Endothelial cell of umbilical vein (primary cell): ENCODE results near the gene UNC45A. TPM values are rescaled to one million over a fixed set of nuclear protein-coding genes. Genes with fewer than 3 reads are reported as not detected.

Experiments
- BruUV-seq: library from RNA; stranded (reverse); fragments of 400-500 nt; replicated peaks from 2 replicates; lab custom pipeline; 2021; lab: Mats Ljungman, UMichigan
- CTCF ChIA-PET: fragments of 300-600, 350-600 bp; sonication (Branson Sonifier 250); formaldehyde crosslinking; loops from one replicate; lab custom pipeline; 2021; ENCODE audit warnings: antibody characterized with exemption, inconsistent platforms; lab: Charles Lee
- POLR2A ChIA-PET: fragments of 300-600, 350-600 bp; sonication (Branson Sonifier 250); formaldehyde crosslinking; loops from one replicate; lab custom pipeline; 2021; ENCODE audit warnings: antibody characterized with exemption, inconsistent platforms; lab: Charles Lee
- DNase-seq: peaks from one replicate; pipeline ENCODE4 v3.0.0-alpha.2; 2011; ENCODE audit warnings: low read depth, low spot score
- FAIRE-seq: peaks from 2 replicates; lab custom pipeline; 2011; peaks lifted over from hg19 to GRCh38; lab: Jason Lieb, UNC
- H2AFZ ChIP-seq: 2 replicates; pipeline ENCODE4 v1.6.0; 2012; ENCODE audit warnings: low read depth, low read length, control low read depth, inconsistent platforms
- H3K27ac ChIP-seq: 2 replicates; pipeline ENCODE4 v1.5.1; 2011; ENCODE audit warnings: low read depth, mild to moderate bottlenecking, control low read depth, low read length, moderate library complexity; ENCODE audit not compliant: insufficient read depth
- H3K27me3 ChIP-seq, 2 experiments: 2 replicates each; pipeline versions ENCODE4 v1.6.0 to v1.6.1; 2011; ENCODE audit warnings: low read length in 2 of 2, mixed read lengths in 1 of 2; ENCODE audit not compliant: control insufficient read depth in 2 of 2, insufficient read depth in 2 of 2
- H3K36me3 ChIP-seq, 2 experiments: 2 replicates in 1 of 2; 3 replicates in 1 of 2; pipeline ENCODE4 v1.5.1; 2011; ENCODE audit warnings: low read length in 2 of 2, mild to moderate bottlenecking in 1 of 2, moderate library complexity in 1 of 2; ENCODE audit not compliant: control insufficient read depth in 2 of 2, insufficient read depth in 2 of 2; ENCODE audit errors: extremely low read depth in 1 of 2
- H3K4me1 ChIP-seq: 3 replicates; pipeline ENCODE4 v1.5.1; 2011; ENCODE audit warnings: mild to moderate bottlenecking, low read length; ENCODE audit not compliant: control insufficient read depth, insufficient read depth; ENCODE audit errors: extremely low read depth
- H3K4me2 ChIP-seq: 2 replicates; pipeline ENCODE4 v1.6.1; 2011; ENCODE audit warnings: low read length, control low read depth, mixed read lengths; ENCODE audit not compliant: insufficient read depth
- H3K4me3 ChIP-seq, 3 experiments: fragments of 200-600 bp in 1 of 3; sonication (generic), shearing (Covaris generic) in 1 of 3; replicated peaks in 1 of 3; 2 replicates each; pipeline ENCODE4 v1.5.1; 2011 to 2016; ENCODE audit warnings: control low read depth in 3 of 3, low read length in 3 of 3, mild to moderate bottlenecking in 2 of 3, inconsistent platforms in 1 of 3, low read depth in 1 of 3, moderate library complexity in 1 of 3; ENCODE audit not compliant: insufficient read depth in 1 of 3
- H3K79me2 ChIP-seq: 2 replicates; pipeline ENCODE4 v1.6.0; 2012; ENCODE audit warnings: low read length, inconsistent platforms; ENCODE audit not compliant: control insufficient read depth, insufficient read depth
- H3K9ac ChIP-seq: replicated peaks from 2 replicates; pipeline ENCODE3; 2011; ENCODE audit warnings: low read length, control low read depth; ENCODE audit not compliant: insufficient read depth; ENCODE audit errors: extremely low read depth
- H3K9me1 ChIP-seq: replicated peaks from 3 replicates; pipeline ENCODE4 v1.6.0; 2011; ENCODE audit warnings: mild to moderate bottlenecking, low read length; ENCODE audit not compliant: control insufficient read depth, insufficient read depth; ENCODE audit errors: extremely low read depth
- H3K9me3 ChIP-seq: replicated peaks from 2 replicates; pipeline ENCODE4 v1.5.1; 2012; ENCODE audit warnings: low read length, inconsistent platforms; ENCODE audit not compliant: control insufficient read depth, insufficient read depth
- H4K20me1 ChIP-seq: replicated peaks from 2 replicates; pipeline ENCODE3; 2011; ENCODE audit warnings: mild to moderate bottlenecking, low read length; ENCODE audit not compliant: control insufficient read depth, insufficient read depth; ENCODE audit errors: extremely low read depth
- EZH2 ChIP-seq: IDR thresholded peaks from 2 replicates; pipeline ENCODE4 v1.6.1; 2012; ENCODE audit warnings: borderline replicate concordance, low read depth, mild to moderate bottlenecking, moderate library complexity, low read length, inconsistent platforms; ENCODE audit not compliant: severe bottlenecking
- FOS ChIP-seq: IDR thresholded peaks from 2 replicates; pipeline ENCODE4 v1.6.1; 2011; ENCODE audit warnings: mild to moderate bottlenecking, low read length, moderate library complexity, borderline replicate concordance; ENCODE audit not compliant: insufficient read depth
- GATA2 ChIP-seq: IDR thresholded peaks from 2 replicates; pipeline ENCODE4 v1.7.0; 2011; ENCODE audit warnings: low read depth, mild to moderate bottlenecking, moderate library complexity, mixed read lengths, low read length; ENCODE audit not compliant: insufficient read length, insufficient read depth
- JUN ChIP-seq: IDR thresholded peaks from 2 replicates; pipeline ENCODE4 v1.6.1; 2011; ENCODE audit warnings: borderline replicate concordance, low read depth; ENCODE audit not compliant: insufficient read length, insufficient read depth
- MYC ChIP-seq: IDR thresholded peaks from one replicate; pipeline ENCODE4 v1.6.1; 2011; ENCODE audit warnings: mild to moderate bottlenecking, low read depth, low read length
- POLR2A ChIP-seq: IDR thresholded peaks from 2 replicates; pipeline ENCODE4 v1.6.1; 2012; ENCODE audit warnings: low read depth, mild to moderate bottlenecking, control low read depth, low read length
- POLR2AphosphoS5 ChIP-seq: IDR thresholded peaks from 2 replicates; pipeline ENCODE4 v1.6.1; 2012; ENCODE audit warnings: low read depth, mild to moderate bottlenecking, control low read depth, low read length, moderate library complexity; ENCODE audit not compliant: insufficient read depth
- dilution Hi-C: fragments of 300-500 bp; cut with MboI; formaldehyde crosslinking; loops from one replicate; pipeline ENCODE4 v1.15.0; 2019; ENCODE audit warnings: low sequenced_read_pairs; ENCODE audit not compliant: extremely low pct_ligation_motif_present
- intact Hi-C: fragments of 100-400 bp; cut with micrococcal nuclease; formaldehyde crosslinking; loops from one replicate; pipeline ENCODE4 v1.10.0; 2022
- polyA plus RNA-seq, 4 experiments: library from polyadenylated mRNA; depleted of rRNA in 3 of 4; stranded (reverse) in 3 of 4; unstranded in 1 of 4; fragments of >200 nt; gene quantifications; 2 replicates each; pipeline versions ENCODE4 v1.2.1 to v1.2.3, GENCODE V29; 2011 to 2012; ENCODE audit warnings: missing spikeins in 1 of 4
- total RNA-seq: library from RNA; stranded (reverse); gene quantifications from 2 replicates; pipeline ENCODE4 v1.2.3, GENCODE V29; 2021
- TF ChIP-seq, protein P1 (sequence below): IDR thresholded peaks from 2 replicates; pipeline ENCODE4 v1.6.1; 2011; ENCODE audit not compliant: insufficient read depth, insufficient read length
- TF ChIP-seq, protein P2 (sequence below), 2 donors: IDR thresholded peaks; 1 replicate in 1 of 2; 2 replicates in 1 of 2; pipeline ENCODE4 v1.5.1; 2011; ENCODE audit warnings: low read length in 2 of 2, mild to moderate bottlenecking in 2 of 2, moderate library complexity in 2 of 2, control low read depth in 1 of 2, inconsistent platforms in 1 of 2, low read depth in 1 of 2; ENCODE audit not compliant: insufficient read depth in 1 of 2; ENCODE audit errors: extremely low read depth in 1 of 2

The UNC45A gene
- total and polyA plus RNA-seq, 2 donors (not counting 3 experiments of a cell fraction or from before 2014, with no cell fraction given) = 103 to 106 TPM

DNA sequence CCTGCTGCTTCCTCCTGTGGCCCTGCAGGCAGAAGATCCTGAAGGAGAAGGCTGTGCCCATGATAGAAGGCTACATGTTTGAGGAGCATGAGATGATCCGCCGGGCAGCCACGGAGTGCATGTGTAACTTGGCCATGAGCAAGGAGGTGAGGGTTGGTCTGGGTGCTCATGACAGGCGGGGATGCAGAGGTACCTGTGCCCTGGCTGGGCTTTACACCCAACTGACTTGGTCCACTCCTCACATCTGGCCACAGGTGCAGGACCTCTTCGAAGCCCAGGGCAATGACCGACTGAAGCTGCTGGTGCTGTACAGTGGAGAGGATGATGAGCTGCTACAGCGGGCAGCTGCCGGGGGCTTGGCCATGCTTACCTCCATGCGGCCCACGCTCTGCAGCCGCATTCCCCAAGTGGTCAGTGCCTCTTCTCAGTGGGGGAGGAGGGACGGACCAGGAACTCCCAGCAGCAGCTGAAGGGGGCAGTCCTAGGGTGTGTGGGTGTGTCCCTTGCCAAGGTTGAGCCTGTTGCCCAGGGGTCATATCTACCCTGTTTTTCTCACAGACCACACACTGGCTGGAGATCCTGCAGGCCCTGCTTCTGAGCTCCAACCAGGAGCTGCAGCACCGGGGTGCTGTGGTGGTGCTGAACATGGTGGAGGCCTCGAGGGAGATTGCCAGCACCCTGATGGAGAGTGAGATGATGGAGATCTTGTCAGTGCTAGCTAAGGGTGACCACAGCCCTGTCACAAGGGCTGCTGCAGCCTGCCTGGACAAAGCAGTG is 18.0 kb downstream of the UNC45A start:
- no TSS peak for BruUV-seq
- TF ChIP-seq GATA2 = no peak
- TF ChIP-seq, protein P1, sequence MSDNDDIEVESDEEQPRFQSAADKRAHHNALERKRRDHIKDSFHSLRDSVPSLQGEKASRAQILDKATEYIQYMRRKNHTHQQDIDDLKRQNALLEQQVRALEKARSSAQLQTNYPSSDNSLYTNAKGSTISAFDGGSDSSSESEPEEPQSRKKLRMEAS = no peak
- TF ChIP-seq JUN = no peak
- TF ChIP-seq POLR2AphosphoS5 = no peak
- no peak for TF ChIP-seq EZH2
- no peak for TF ChIP-seq FOS
- no peak for TF ChIP-seq POLR2A
- no peak for TF ChIP-seq MYC
- TF ChIP-seq, protein P2, sequence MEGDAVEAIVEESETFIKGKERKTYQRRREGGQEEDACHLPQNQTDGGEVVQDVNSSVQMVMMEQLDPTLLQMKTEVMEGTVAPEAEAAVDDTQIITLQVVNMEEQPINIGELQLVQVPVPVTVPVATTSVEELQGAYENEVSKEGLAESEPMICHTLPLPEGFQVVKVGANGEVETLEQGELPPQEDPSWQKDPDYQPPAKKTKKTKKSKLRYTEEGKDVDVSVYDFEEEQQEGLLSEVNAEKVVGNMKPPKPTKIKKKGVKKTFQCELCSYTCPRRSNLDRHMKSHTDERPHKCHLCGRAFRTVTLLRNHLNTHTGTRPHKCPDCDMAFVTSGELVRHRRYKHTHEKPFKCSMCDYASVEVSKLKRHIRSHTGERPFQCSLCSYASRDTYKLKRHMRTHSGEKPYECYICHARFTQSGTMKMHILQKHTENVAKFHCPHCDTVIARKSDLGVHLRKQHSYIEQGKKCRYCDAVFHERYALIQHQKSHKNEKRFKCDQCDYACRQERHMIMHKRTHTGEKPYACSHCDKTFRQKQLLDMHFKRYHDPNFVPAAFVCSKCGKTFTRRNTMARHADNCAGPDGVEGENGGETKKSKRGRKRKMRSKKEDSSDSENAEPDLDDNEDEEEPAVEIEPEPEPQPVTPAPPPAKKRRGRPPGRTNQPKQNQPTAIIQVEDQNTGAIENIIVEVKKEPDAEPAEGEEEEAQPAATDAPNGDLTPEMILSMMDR (IDR thresholded peaks at IDR 0.05; ENCODE audit: extremely low read depth in 1 of 2, insufficient read depth in 1 of 2, low read depth in 1 of 2, low read length in 2 of 2) = no peak

More for the DNA sequence above, 18.0 kb downstream of the UNC45A start:
- peaks cover 14 to 42% of the 10 kb centered on the region in 2 experiments for H3K36me3 ChIP-seq
- DNase-seq (no peak), FAIRE-seq (no peak)
- no peaks in the 10 kb centered on the region for H4K20me1 ChIP-seq
- CTCF ChIA-PET = interaction anchor here (0.8 kb wide), 1 partner anchor 318 kb away, joined by 3 read pairs; no protein-coding TSS in a partner anchor
- no peak overlapping the region for H2AFZ ChIP-seq
- H3K27me3 ChIP-seq = no peaks in the 10 kb centered on the region
- POLR2A ChIA-PET = interaction anchor here (0.6 to 0.7 kb wide), 2 partner anchors 35 to 1944 kb away, joined by 3 read pairs; no protein-coding TSS in a partner anchor
- no peaks in the 10 kb centered on the region for H3K9me1 ChIP-seq
- H3K4me1 ChIP-seq = peaks cover 23% of the 10 kb centered on the region
- H3K4me2 ChIP-seq = no peak overlapping the region
- intact Hi-C loops = no loop called here
- no peak overlapping the region for H3K4me3 ChIP-seq
- H3K79me2 ChIP-seq = peaks cover 3% of the 10 kb centered on the region
- H3K9me3 ChIP-seq = no peaks in the 10 kb centered on the region
- dilution Hi-C loops = no loop called here
- H3K27ac ChIP-seq = no peak overlapping the region
- no peak overlapping the region for H3K9ac ChIP-seq
